ENCODE data around the gene SOX10. TPM values are rescaled to one million over a fixed set of nuclear protein-coding genes. Genes with fewer than 3 reads are reported as not detected.

SOX10 gene
- total RNA-seq, 1 experiment from 2014 or later, result not detected

DNA sequence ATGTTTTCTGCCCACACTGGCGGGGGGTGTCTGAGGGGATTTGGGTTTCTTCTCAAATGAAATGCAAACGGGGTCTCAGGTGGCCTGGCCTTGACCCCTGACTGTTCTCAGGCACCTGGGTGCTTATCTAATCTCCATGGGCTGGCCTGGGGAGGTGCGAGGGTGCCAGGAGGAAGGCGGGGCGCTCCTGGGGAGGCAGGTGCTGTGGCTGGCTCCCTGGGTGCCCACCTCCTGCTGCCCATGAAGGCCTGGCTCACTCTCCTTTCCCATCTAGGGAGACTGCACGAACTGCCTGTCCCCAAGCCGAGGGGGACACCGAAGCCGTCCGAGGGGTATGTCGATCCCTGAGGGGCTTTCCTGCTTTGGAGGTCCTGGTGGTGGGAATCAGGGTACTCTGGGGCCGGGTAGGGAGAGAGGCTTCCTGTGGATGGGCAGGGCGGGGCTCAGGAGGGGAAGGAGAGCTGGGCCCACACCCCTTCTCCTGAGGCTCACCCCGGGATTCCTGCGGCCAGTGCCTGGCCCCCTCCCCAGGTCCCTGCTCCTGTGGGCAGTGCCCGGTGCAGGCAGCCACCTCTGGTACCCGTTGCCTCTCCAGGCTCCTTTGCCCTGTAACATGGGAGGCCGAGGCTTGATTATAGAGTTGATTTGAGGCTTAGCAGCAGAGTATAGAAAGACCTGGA, 59.8 kb downstream of the SOX10 start:
- TF ChIP-seq SP1 (IDR thresholded peaks at IDR 0.05; ENCODE audit: low read depth), result no peak
- Histone ChIP-seq H3K9ac (ENCODE audit: low read length) (no peak overlapping the region), H3K4me3 (replicated peaks in 1 of 2; ENCODE audit: low read depth in 1 of 2, low read length in 2 of 2) (no peak overlapping the region), H3K4me1 (ENCODE audit: control insufficient read depth in 1 of 2, insufficient read depth in 2 of 2, low read length in 2 of 2) (no peaks in the 10 kb centered on the region), H2AFZ (ENCODE audit: low read depth, low read length, poor library complexity, severe bottlenecking) (no peak overlapping the region), H3K27ac (ENCODE audit: low read depth, low read length) (no peak overlapping the region; the same call in 1 of the 2 replicates), H3K4me2 (ENCODE audit: low read length) (no peak overlapping the region), H3K9me2 (ENCODE audit: insufficient read depth) (no peaks in the 10 kb centered on the region), H3K36me3 (ENCODE audit: control insufficient read depth in 1 of 2, insufficient read depth in 2 of 2, low read length in 2 of 2) (peaks cover 7 to 20% of the 10 kb centered on the region in 2 experiments; a peak in 2 of 4 replicates), H3K27me3 (ENCODE audit: insufficient read depth, low read length) (no peaks in the 10 kb centered on the region), H3K79me2 (ENCODE audit: insufficient read depth, low read length) (no peaks in the 10 kb centered on the region), H3K9me3 (ENCODE audit: control insufficient read depth in 1 of 2, insufficient read depth in 1 of 2, low read depth in 1 of 2, low read length in 2 of 2) (no peaks in the 10 kb centered on the region), H4K20me1 (ENCODE audit: insufficient read depth) (no peaks in the 10 kb centered on the region)
- ChIA-PET RAD21 (ENCODE audit: low non-redundant PET in 1 of 2, low total read pairs in 2 of 2, uncharacterized antibody in 2 of 2, unreplicated experiment in 2 of 2) (no interaction called here), POLR2A (no interaction called here), CTCF (interaction anchor here (1.2 kb wide), 1 partner anchor 10 kb away, joined by 5 read pairs; no protein-coding TSS in a partner anchor)
- intact Hi-C loops (cut with micrococcal nuclease), result no loop called here
- DNase-seq (ENCODE audit: low read depth, low spot score) (no peak), ATAC-seq (no peak)
- no TSS peak for BruUV-seq (replicated peaks)

DNA sequence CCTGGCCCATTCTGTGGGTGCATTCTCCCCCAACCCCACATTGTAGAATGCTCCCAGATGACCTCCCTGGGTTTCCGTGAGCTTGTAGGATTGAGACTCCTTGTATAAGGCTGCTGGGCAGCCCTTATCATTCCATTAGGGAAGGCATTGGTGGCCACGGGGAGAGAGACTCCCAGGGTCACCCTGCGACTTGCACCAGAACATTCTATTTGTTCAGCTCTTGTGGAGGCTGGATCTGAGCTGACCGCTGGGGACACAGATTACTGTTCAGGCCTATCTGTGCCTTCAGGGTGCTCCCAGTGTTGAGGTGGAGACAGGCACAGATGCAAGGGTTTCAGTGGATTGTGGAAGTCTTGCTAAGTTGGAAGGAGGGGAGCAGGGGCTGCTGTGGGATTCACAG, 60.4 kb downstream of the SOX10 start:
- H3K4me3 ChIP-seq (replicated peaks in 1 of 2; ENCODE audit: low read depth in 1 of 2, low read length in 2 of 2), result no peak overlapping the region
- no peak for ATAC-seq
- H4K20me1 ChIP-seq (ENCODE audit: insufficient read depth), result no peaks in the 10 kb centered on the region
- ChIA-PET CTCF (no interaction called here), POLR2A (no interaction called here), RAD21 (ENCODE audit: low non-redundant PET in 1 of 2, low total read pairs in 2 of 2, uncharacterized antibody in 2 of 2, unreplicated experiment in 2 of 2) (no interaction called here)
- H3K27me3 ChIP-seq (ENCODE audit: insufficient read depth, low read length), result no peaks in the 10 kb centered on the region
- H3K9me3 ChIP-seq (ENCODE audit: control insufficient read depth in 1 of 2, insufficient read depth in 1 of 2, low read depth in 1 of 2, low read length in 2 of 2), result no peaks in the 10 kb centered on the region
- H3K9me2 ChIP-seq (ENCODE audit: insufficient read depth), result no peaks in the 10 kb centered on the region
- BruUV-seq (replicated peaks), result no TSS peak
- H3K79me2 ChIP-seq (ENCODE audit: insufficient read depth, low read length), result no peaks in the 10 kb centered on the region
- no peak overlapping the region for H3K4me2 ChIP-seq (ENCODE audit: low read length)
- H3K4me1 ChIP-seq (ENCODE audit: control insufficient read depth in 1 of 2, insufficient read depth in 2 of 2, low read length in 2 of 2), result no peaks in the 10 kb centered on the region
- H3K36me3 ChIP-seq (ENCODE audit: control insufficient read depth in 1 of 2, insufficient read depth in 2 of 2, low read length in 2 of 2), result peaks cover 10 to 23% of the 10 kb centered on the region in 2 experiments; a peak in 3 of 4 replicates
- intact Hi-C loops (cut with micrococcal nuclease), result no loop called here
- no peak for DNase-seq (ENCODE audit: low read depth, low spot score)
- no peak overlapping the region for H3K27ac ChIP-seq (ENCODE audit: low read depth, low read length)
- H3K9ac ChIP-seq (ENCODE audit: low read length), result no peak overlapping the region
- TF ChIP-seq TCF7L2 (IDR thresholded peaks at IDR 0.05; ENCODE audit: borderline replicate concordance, extremely low read depth, insufficient read depth, insufficient read length), result no peak
- no peak overlapping the region for H2AFZ ChIP-seq (ENCODE audit: low read depth, low read length, poor library complexity, severe bottlenecking)

Small RNA genes lying within 50 kb of the gene (microRNA-seq; reads per million reads assigned to microRNA genes)
- gene MIR4534 (ENCODE audit: borderline number of aligned reads) (not detected), gene MIR6820 (ENCODE audit: borderline number of aligned reads) (3.2 reads per million)

Other genes starting within 250 kb of the SOX10 start
- 88.7 TPM for gene GCAT, start 176.6 kb downstream of the SOX10 start, total RNA-seq (2021; ENCODE audit: unreplicated experiment)
- 0.32 TPM for gene GALR3, start 161.2 kb downstream of the SOX10 start, total RNA-seq (2021; ENCODE audit: unreplicated experiment)
- gene ANKRD54, start 140.2 kb downstream of the SOX10 start, total RNA-seq (2021; ENCODE audit: unreplicated experiment), result 29.8 TPM
- 687 TPM for gene EIF3L, start 135.1 kb downstream of the SOX10 start, total RNA-seq (2021; ENCODE audit: unreplicated experiment)
- 35.2 TPM for gene MICALL1, start 78.3 kb downstream of the SOX10 start, total RNA-seq (2021; ENCODE audit: unreplicated experiment)
- gene C22orf23, start 31.0 kb downstream of the SOX10 start, total RNA-seq (2021; ENCODE audit: unreplicated experiment), result 0.47 TPM
- gene POLR2F, start 30.9 kb downstream of the SOX10 start, total RNA-seq (2021; ENCODE audit: unreplicated experiment), result 107 TPM
- gene PICK1, start 72.8 kb upstream of the SOX10 start, total RNA-seq (2021; ENCODE audit: unreplicated experiment), result 40.0 TPM
- not detected for gene SLC16A8, start 99.6 kb upstream of the SOX10 start, total RNA-seq (2021; ENCODE audit: unreplicated experiment)
- gene BAIAP2L2, start 126.1 kb upstream of the SOX10 start, total RNA-seq (2021; ENCODE audit: unreplicated experiment), result 1.0 TPM
- 36.0 TPM for gene PLA2G6, start 197.3 kb upstream of the SOX10 start, total RNA-seq (2021; ENCODE audit: unreplicated experiment)
- 26.0 TPM for gene MAFF, start 217.4 kb upstream of the SOX10 start, total RNA-seq (2021; ENCODE audit: unreplicated experiment)